Epidermal melanocyte (primary cell): Measurements from ENCODE around the gene POGLUT2.

Experiments
- DNase-seq: peaks from one replicate; pipeline ENCODE4 v3.0.0; 2011; ENCODE audit warnings: low spot score; ENCODE audit not compliant: insufficient read length

Gene POGLUT2

DNA sequence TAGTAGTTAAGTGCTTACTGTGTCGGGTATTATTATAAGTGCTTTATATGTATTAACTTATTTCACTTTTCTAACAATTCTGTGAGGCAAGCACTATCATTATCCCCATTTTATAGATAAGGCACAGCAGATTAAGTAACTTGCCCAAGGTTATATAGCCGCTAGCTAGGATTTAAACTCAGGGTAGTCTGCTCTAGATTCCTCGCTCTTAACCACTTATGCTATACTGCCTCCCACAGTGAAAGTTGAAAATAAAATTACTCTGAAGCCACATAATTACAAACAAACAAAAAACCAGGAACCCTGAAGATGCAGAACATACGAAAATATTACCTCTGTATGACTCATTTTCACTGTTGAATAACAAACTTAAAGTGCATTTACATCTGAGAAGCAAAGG, 29.1 kb downstream of the POGLUT2 start:
- no peak for DNase-seq

DNA sequence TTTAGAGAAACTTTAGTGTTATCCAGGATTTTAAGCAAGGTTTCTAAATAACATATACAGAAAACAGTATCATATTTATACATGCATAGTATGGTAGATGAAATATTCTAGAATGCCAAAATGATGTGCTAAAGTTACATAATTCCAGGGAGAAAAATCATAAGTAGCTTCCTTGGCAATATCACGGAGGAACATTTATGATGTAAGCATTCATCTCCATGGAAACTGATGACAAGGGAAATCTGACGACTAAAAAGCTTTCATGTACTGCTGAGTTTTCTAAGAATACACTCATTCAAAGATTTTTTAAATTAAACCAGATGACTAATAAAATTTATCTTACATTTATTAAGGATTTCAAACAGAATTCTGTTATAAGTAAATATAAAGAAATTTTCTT, 29.9 kb downstream of the POGLUT2 start:
- no peak for DNase-seq

DNA sequence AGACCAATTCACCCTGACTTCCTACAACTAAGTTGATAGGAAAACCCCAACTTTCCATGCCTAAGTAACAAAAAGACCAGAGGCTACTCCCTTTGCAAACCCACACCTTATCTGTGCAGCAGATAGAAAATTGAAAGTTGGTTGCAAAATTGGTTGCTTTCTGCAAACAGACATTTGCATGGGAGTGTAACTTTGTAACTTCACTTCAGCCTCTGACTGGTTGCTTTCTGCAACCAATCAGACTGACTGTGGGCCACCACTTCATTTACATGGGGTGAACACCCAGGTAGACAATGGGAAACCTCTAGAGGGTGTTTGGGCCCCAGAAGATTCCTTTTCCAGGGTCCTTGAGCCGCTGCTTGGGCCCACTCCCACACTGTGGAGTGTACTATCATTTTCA, 35.0 kb downstream of the POGLUT2 start:
- no peak for DNase-seq

DNA sequence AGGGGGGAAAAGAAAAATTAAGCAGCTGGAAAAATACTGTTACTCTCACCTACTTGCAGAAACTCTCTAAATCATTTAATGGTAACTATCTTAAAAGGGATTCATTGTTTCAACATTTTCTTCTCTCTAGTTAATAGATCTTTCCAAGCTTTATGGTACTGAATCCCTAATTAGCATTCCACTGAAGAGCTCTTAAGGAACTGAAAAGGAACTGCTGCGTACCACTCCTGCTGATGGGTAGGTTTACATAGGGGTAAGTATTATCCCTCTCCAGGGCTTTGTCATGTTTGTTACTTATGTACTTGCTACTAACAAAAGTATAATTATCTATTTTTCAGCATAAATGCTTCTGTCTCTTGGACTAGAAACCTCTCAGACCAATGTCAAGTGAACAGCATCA, 37.7 kb downstream of the POGLUT2 start:
- no peak for DNase-seq

DNA sequence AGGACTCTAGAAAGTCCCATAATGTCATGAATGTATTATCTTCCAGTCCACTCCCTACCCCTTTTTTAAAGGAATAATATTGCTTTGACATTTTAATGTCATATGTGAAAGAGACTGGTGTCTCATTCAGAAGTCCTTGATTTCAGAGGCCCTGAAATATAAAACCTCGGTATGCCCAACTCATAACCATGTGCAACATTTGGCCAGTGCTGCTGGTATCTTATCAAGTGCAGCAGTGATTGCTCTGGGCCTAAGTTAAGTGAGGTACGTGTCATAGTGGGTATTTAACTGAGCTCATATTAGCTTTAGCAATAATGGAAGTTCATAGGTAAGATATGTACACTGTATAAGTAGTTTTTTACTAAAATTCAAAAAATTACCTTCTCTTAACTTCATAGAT, 39.9 kb downstream of the POGLUT2 start:
- no peak for DNase-seq

DNA sequence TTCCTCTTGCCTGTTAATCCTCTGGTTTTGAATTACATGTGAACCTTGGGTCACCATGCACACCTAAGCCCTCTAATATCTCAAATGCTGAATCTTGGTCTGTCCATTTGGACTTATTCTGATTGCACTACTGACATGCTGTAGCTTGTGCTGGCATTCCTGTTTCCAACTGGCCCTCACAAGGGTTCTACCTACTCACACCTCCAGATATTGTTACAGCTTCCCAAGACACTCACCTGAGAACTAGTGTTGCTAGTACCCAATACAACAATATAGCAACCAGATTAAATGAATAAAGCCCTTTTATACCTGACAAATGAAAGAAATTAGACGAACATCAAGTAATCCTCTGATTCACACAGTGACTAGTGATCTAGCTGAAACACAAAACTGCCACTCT, 41.8 kb downstream of the POGLUT2 start:
- DNase-seq: no peak

DNA sequence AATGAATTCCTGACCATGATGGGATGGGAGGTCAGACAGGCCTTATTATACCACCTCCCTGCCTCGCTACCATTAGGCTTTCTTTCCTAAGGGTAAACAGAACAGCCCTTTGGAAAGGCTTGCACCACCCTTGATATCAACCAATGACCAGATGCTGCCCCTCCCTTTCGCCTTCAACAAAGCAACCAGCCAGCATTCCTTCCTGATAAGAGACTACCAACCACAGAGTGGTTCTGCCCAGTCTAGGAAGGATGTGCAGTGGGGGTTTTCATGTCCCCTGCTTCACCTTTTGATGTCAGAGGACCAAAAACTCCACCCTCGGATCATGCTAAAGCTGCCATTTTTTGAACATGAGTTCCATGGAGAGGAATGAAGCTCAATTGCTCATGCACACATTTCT, 46.9 kb downstream of the POGLUT2 start:
- DNase-seq: no peak

DNA sequence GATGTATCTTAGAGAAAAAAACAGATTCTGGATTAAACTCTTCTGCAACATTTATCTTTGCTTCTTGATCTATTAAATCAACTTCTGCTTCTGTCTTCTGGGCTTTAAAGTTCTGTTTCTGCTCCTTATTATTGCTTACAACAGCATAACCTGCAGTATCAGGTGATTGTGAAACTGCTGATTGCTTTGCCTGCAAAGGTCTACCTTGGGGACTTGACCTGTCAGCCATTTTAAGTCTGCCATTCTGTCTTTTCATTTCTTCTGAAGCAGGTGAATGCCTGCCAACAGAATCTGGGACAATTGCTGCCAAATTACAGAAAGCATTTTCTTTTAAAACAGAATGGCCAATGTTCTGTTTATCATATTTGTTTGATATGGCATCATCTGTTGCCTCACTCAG, 56.3 kb downstream of the POGLUT2 start:
- no peak for DNase-seq

DNA sequence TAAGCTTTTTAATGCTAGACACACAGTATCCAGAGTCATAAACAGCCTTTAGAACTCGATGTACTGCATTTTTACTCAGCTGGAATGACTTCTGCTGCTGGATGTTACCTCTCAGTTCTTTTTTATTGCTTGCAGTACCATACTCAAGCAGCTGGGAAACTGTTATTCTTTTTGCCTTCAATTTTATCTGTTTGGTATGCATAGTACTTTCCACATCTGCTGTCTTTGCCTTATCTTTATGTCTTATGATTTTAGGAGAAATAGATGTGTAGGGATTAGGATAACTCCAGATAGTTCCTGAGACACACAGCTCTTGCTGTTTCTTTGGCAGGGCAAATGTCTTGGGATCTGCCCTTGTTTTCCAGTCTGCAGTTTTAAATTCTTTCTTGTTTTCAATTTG, 56.7 kb downstream of the POGLUT2 start:
- DNase-seq: no peak
